Stomach (tissue), 4 donors: ENCODE measurements around the gene FAM161B.

ENCODE experiments used
- EP300 ChIP-seq: sonication (generic); formaldehyde crosslinking; IDR thresholded peaks from one replicate; pipeline ENCODE4 v1.6.1; 2017; ENCODE audit warnings: antibody characterized with exemption
- POLR2A ChIP-seq, 4 donors: fragments of 450-650 bp; IDR thresholded peaks; one replicate each; pipeline ENCODE4 v1.6.1; 2016; ENCODE audit warnings: antibody characterized with exemption in 4 of 4, control low read depth in 2 of 4, mild to moderate bottlenecking in 1 of 4, moderate library complexity in 1 of 4
- POLR2AphosphoS5 ChIP-seq, 3 donors: sonication (generic); formaldehyde crosslinking; IDR thresholded peaks; one replicate each; pipeline ENCODE4 v1.6.1; 2016; ENCODE audit warnings: antibody characterized with exemption in 3 of 3
- TF ChIP-seq, protein P1 (sequence below), 7 experiments: fragments of 450-650 bp in 4 of 7; fragments of 200-600 bp in 3 of 7; sonication (generic) in 3 of 7; IDR thresholded peaks; one replicate each; pipeline ENCODE4 v1.5.1; 2016 to 2019; ENCODE audit warnings: antibody characterized with exemption in 7 of 7, control low read depth in 2 of 7, mild to moderate bottlenecking in 1 of 7

- no peak for TF ChIP-seq POLR2AphosphoS5 (IDR thresholded peaks at IDR 0.05)
- TF ChIP-seq, protein P1, sequence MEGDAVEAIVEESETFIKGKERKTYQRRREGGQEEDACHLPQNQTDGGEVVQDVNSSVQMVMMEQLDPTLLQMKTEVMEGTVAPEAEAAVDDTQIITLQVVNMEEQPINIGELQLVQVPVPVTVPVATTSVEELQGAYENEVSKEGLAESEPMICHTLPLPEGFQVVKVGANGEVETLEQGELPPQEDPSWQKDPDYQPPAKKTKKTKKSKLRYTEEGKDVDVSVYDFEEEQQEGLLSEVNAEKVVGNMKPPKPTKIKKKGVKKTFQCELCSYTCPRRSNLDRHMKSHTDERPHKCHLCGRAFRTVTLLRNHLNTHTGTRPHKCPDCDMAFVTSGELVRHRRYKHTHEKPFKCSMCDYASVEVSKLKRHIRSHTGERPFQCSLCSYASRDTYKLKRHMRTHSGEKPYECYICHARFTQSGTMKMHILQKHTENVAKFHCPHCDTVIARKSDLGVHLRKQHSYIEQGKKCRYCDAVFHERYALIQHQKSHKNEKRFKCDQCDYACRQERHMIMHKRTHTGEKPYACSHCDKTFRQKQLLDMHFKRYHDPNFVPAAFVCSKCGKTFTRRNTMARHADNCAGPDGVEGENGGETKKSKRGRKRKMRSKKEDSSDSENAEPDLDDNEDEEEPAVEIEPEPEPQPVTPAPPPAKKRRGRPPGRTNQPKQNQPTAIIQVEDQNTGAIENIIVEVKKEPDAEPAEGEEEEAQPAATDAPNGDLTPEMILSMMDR (IDR thresholded peaks at IDR 0.05), result no peak
- TF ChIP-seq POLR2A (IDR thresholded peaks at IDR 0.05), result no peak
- no peak for TF ChIP-seq EP300
These were observed 48.1 kb upstream of the FAM161B start for GRCh38 chr14:73997944-73998447.
